Measurements from ENCODE around the gene TDRD10.

- no peak for TF ChIP-seq TEAD4 (IDR thresholded peaks at IDR 0.05; ENCODE audit: low read depth, low read length)
- TF ChIP-seq, protein P1, sequence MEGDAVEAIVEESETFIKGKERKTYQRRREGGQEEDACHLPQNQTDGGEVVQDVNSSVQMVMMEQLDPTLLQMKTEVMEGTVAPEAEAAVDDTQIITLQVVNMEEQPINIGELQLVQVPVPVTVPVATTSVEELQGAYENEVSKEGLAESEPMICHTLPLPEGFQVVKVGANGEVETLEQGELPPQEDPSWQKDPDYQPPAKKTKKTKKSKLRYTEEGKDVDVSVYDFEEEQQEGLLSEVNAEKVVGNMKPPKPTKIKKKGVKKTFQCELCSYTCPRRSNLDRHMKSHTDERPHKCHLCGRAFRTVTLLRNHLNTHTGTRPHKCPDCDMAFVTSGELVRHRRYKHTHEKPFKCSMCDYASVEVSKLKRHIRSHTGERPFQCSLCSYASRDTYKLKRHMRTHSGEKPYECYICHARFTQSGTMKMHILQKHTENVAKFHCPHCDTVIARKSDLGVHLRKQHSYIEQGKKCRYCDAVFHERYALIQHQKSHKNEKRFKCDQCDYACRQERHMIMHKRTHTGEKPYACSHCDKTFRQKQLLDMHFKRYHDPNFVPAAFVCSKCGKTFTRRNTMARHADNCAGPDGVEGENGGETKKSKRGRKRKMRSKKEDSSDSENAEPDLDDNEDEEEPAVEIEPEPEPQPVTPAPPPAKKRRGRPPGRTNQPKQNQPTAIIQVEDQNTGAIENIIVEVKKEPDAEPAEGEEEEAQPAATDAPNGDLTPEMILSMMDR (IDR thresholded peaks at IDR 0.05; ENCODE audit: control extremely low read depth in 1 of 3, insufficient read depth in 1 of 3, low read depth in 1 of 3, low read length in 3 of 3) = no peak
Measured at GRCh38 chr1:154575951-154576566, 74.0 kb downstream of the TDRD10 start.

All from H1 (cell line).